Endodermal cell (in vitro differentiated cells): ENCODE measurements around the gene MISFA. TPM values are rescaled to one million over a fixed set of nuclear protein-coding genes. Genes with fewer than 3 reads are reported as not detected.

Experiments
- DNase-seq: peaks from one replicate; pipeline ENCODE4 v3.0.0-alpha.2; 2017
- H3K27ac ChIP-seq: 2 replicates; pipeline ENCODE4 v1.5.1; 2013; ENCODE audit warnings: mild to moderate bottlenecking, low read depth, low read length, moderate library complexity
- H3K27me3 ChIP-seq: 2 replicates; pipeline ENCODE4 v1.6.1; 2013; ENCODE audit warnings: mild to moderate bottlenecking, low read length, moderate library complexity; ENCODE audit not compliant: insufficient read depth, control insufficient read depth, poor library complexity, severe bottlenecking
- H3K36me3 ChIP-seq: 2 replicates; pipeline ENCODE4 v1.7.0; 2013; ENCODE audit warnings: mild to moderate bottlenecking, low read length, moderate library complexity; ENCODE audit not compliant: control insufficient read depth, insufficient read depth
- H3K4me1 ChIP-seq: one replicate; pipeline ENCODE4 v1.7.0; 2013; ENCODE audit warnings: low read length; ENCODE audit not compliant: control insufficient read depth, insufficient read depth
- H3K4me3 ChIP-seq: 2 replicates; pipeline ENCODE4 v1.5.1; 2013; ENCODE audit warnings: mild to moderate bottlenecking, low read length, moderate library complexity
- H3K9ac ChIP-seq: 2 replicates; pipeline ENCODE4 v1.6.1; 2013; ENCODE audit warnings: mild to moderate bottlenecking, low read length, moderate library complexity; ENCODE audit not compliant: poor library complexity, severe bottlenecking; ENCODE audit errors: extremely low read depth
- H3K9me3 ChIP-seq: 2 replicates; pipeline ENCODE4 v1.6.1; 2013; ENCODE audit warnings: mild to moderate bottlenecking, low read length, moderate library complexity; ENCODE audit not compliant: control insufficient read depth
- H3K27ac Mint-ChIP-seq: 2 replicates; pipeline ENCODE4 v1.8.0; 2020; ENCODE audit warnings: mixed read lengths
- H3K27me3 Mint-ChIP-seq: 2 replicates; pipeline ENCODE4 v1.8.0; 2021; ENCODE audit warnings: mild to moderate bottlenecking, mixed read lengths; ENCODE audit not compliant: insufficient read depth
- H3K36me3 Mint-ChIP-seq: 2 replicates; pipeline ENCODE4 v1.8.0; 2020; ENCODE audit warnings: low read depth, mixed read lengths
- H3K4me1 Mint-ChIP-seq: 2 replicates; pipeline ENCODE4 v1.8.0; 2020; ENCODE audit warnings: mixed read lengths
- H3K4me3 Mint-ChIP-seq: 2 replicates; pipeline ENCODE4 v1.8.0; 2020; ENCODE audit warnings: mild to moderate bottlenecking, moderate library complexity, mixed read lengths
- H3K9me3 Mint-ChIP-seq: 2 replicates; pipeline ENCODE4 v1.8.0; 2020; ENCODE audit warnings: mild to moderate bottlenecking, mixed read lengths
- CTCF ChIP-seq: fragments of 200-600 bp; sonication (generic); conservative IDR thresholded peaks from 2 replicates; pipeline ENCODE4 v1.5.0; 2021; ENCODE audit warnings: antibody characterized with exemption, mild to moderate bottlenecking
- WGBS, 2 experiments: methylation state at CpG; one replicate each; pipeline versions ENCODE4 v1.1.5 to v1.1.7; 2013; ENCODE audit warnings: missing lambda C conversion rate in 2 of 2, mixed read lengths in 1 of 2; ENCODE audit not compliant: insufficient coverage in 1 of 2, insufficient read length in 1 of 2; 5-methylcytosine and 5-hydroxymethylcytosine counted together
- total RNA-seq, 2 donors: library from RNA; stranded (reverse); fragmentation: NEBNext Ultra II Directional in 1 of 2; extraction: Animal tissue kit (Norgen Biotek cat#: 25700) in 1 of 2; gene quantifications; 2 replicates in 1 of 2; 3 replicates in 1 of 2; pipeline ENCODE4 v1.2.1, GENCODE V29; 2021

The MISFA gene
- total RNA-seq, 2 donors from 2014 or later = 5.3 to 6.0 TPM

GRCh38 chr11:18611196-18611595 lies 11.6 kb downstream of the MISFA start:
- H3K36me3 Mint-ChIP-seq = peaks cover 65% of the 10 kb centered on the region
- Histone ChIP-seq H3K36me3 (peaks cover 83% of the 10 kb centered on the region), H3K4me1 (no peaks in the 10 kb centered on the region), H3K9me3 (no peaks in the 10 kb centered on the region), H3K4me3 (no peak overlapping the region), H3K9ac (no peak overlapping the region), H3K27ac (no peak overlapping the region), H3K27me3 (no peaks in the 10 kb centered on the region)
- H3K4me1 Mint-ChIP-seq = no peaks in the 10 kb centered on the region
- whole genome bisulfite sequencing, 2 experiments = 96 to 100% methylated on average over 1 to 2 of the region's 2 CpGs
- H3K4me3 Mint-ChIP-seq = no peak overlapping the region
- TF ChIP-seq CTCF = no peak
- H3K27me3 Mint-ChIP-seq = no peaks in the 10 kb centered on the region
- H3K9me3 Mint-ChIP-seq = no peaks in the 10 kb centered on the region
- no peak overlapping the region for H3K27ac Mint-ChIP-seq
- no peak for DNase-seq

GRCh38 chr11:18612394-18612793 lies 12.8 kb downstream of the MISFA start:
- WGBS, 2 experiments = 81% methylated on average over 4 of the region's 4 CpGs; no CpG with 5 or more reads in 1 of the 2 experiments
- no peaks in the 10 kb centered on the region for H3K4me1 ChIP-seq
- no peak overlapping the region for H3K4me3 Mint-ChIP-seq
- H3K27me3 Mint-ChIP-seq = no peaks in the 10 kb centered on the region
- no peak for TF ChIP-seq CTCF
- H3K27me3 ChIP-seq = no peaks in the 10 kb centered on the region
- H3K9me3 Mint-ChIP-seq = no peaks in the 10 kb centered on the region
- DNase-seq = no peak
- H3K4me1 Mint-ChIP-seq = no peaks in the 10 kb centered on the region
- H3K36me3 ChIP-seq = peaks cover 86% of the 10 kb centered on the region
- no peaks in the 10 kb centered on the region for H3K9me3 ChIP-seq
- no peak overlapping the region for H3K9ac ChIP-seq
- H3K36me3 Mint-ChIP-seq = peaks cover 60% of the 10 kb centered on the region
- H3K27ac Mint-ChIP-seq = no peak overlapping the region
- no peak overlapping the region for H3K4me3 ChIP-seq
- H3K27ac ChIP-seq = no peak overlapping the region

GRCh38 chr11:18614667-18615066 lies 15.1 kb downstream of the MISFA start:
- Histone ChIP-seq H3K36me3 (peaks cover 69% of the 10 kb centered on the region), H3K4me1 (no peaks in the 10 kb centered on the region), H3K4me3 (no peak overlapping the region), H3K27me3 (no peaks in the 10 kb centered on the region), H3K27ac (no peak overlapping the region), H3K9me3 (no peaks in the 10 kb centered on the region), H3K9ac (no peak overlapping the region)
- Mint-ChIP-seq H3K36me3 (peaks cover 46% of the 10 kb centered on the region), H3K4me3 (no peak overlapping the region), H3K27me3 (no peaks in the 10 kb centered on the region), H3K9me3 (no peaks in the 10 kb centered on the region), H3K27ac (no peak overlapping the region), H3K4me1 (no peaks in the 10 kb centered on the region)
- no peak for DNase-seq
- 87 to 92% methylated on average over 10 of the region's 10 CpGs for WGBS, 2 experiments
- TF ChIP-seq CTCF = no peak
